ENCODE measurements around the gene RBM20. TPM values are rescaled to one million over a fixed set of nuclear protein-coding genes. Genes with fewer than 3 reads are reported as not detected.

The RBM20 gene
- total RNA-seq, 4 donors from 2014 or later, result 7.4 to 18.4 (median 10.2) TPM

DNA sequence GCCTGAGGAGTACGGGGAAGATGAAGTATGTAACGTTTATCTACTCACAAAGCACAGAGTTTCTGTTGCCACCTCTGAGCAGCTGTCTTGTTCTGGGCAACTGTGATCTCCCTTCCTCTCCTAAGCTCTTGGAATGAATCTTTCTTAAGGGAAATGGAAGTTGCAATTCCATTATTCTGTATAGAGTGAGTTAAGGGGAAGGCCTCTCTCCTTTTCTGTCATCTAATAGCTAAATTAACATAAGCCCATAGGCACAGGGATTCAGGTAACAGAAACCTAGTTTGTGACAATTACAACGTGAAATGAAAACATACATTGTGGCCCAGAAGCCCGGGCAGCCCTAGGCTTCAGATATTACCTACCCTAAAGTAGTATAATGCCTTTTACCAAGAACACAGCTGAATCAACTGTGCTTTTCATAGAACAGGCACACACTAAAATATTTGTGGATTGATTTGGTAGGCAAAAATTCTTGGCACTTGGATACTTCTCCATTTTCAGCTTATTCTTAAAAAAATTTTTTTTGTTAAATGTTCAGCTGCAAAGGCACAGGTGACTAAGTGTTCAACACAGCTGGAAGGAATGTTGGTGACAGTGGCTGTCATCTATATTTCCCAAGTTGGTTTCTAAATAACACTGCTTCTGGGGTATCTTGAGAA is 223.8 kb downstream of the RBM20 start:
- Histone ChIP-seq H3K4me1 (peaks cover 0 to 23% of the 10 kb centered on the region in 2 donors), H3K27me3 (no peaks in the 10 kb centered on the region), H3K4me3 (no peak overlapping the region), H3K36me3 (no peaks in the 10 kb centered on the region), H3K9me3 (no peaks in the 10 kb centered on the region), H3K27ac (no peak overlapping the region)
- intact Hi-C loops (cut with DNase I; ENCODE audit: low total_unique reads) (no loop called here), in situ Hi-C loops (cut with MboI; ENCODE audit: low sequenced_read_pairs in 4 of 4) (no loop called here)
- ATAC-seq (no peak), DNase-seq (no peak)
- TF ChIP-seq, protein P1, sequence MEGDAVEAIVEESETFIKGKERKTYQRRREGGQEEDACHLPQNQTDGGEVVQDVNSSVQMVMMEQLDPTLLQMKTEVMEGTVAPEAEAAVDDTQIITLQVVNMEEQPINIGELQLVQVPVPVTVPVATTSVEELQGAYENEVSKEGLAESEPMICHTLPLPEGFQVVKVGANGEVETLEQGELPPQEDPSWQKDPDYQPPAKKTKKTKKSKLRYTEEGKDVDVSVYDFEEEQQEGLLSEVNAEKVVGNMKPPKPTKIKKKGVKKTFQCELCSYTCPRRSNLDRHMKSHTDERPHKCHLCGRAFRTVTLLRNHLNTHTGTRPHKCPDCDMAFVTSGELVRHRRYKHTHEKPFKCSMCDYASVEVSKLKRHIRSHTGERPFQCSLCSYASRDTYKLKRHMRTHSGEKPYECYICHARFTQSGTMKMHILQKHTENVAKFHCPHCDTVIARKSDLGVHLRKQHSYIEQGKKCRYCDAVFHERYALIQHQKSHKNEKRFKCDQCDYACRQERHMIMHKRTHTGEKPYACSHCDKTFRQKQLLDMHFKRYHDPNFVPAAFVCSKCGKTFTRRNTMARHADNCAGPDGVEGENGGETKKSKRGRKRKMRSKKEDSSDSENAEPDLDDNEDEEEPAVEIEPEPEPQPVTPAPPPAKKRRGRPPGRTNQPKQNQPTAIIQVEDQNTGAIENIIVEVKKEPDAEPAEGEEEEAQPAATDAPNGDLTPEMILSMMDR (IDR thresholded peaks at IDR 0.05 in 4 of 5, conservative IDR thresholded peaks at IDR 0.05 in 1 of 5), result no peak
- no peak for TF ChIP-seq POLR2A (IDR thresholded peaks at IDR 0.05)

GRCh38 chr10:110868981-110869380 is 224.8 kb downstream of the RBM20 start:
- in situ Hi-C loops (cut with MboI; ENCODE audit: low sequenced_read_pairs in 4 of 4), result no loop called here
- Histone ChIP-seq H3K27ac (no peak overlapping the region), H3K36me3 (no peaks in the 10 kb centered on the region), H3K27me3 (no peaks in the 10 kb centered on the region), H3K9me3 (no peaks in the 10 kb centered on the region), H3K4me3 (no peak overlapping the region), H3K4me1 (peaks cover 5 to 33% of the 10 kb centered on the region in 2 donors)
- no peak for TF ChIP-seq POLR2A (IDR thresholded peaks at IDR 0.05)
- TF ChIP-seq, protein P1 (IDR thresholded peaks at IDR 0.05 in 4 of 5, conservative IDR thresholded peaks at IDR 0.05 in 1 of 5), result no peak
- ATAC-seq (no peak), DNase-seq (no peak)
- intact Hi-C loops (cut with DNase I; ENCODE audit: low total_unique reads), result no loop called here

- Histone ChIP-seq H3K4me1 (peaks cover 9 to 20% of the 10 kb centered on the region in 2 donors), H3K27me3 (no peaks in the 10 kb centered on the region), H3K27ac (peak overlapping the region; percentile 85 to 96 (median 96)), H3K36me3 (no peaks in the 10 kb centered on the region), H3K4me3 (peak overlapping the region; percentile 71 to 100 (median 88)), H3K9me3 (no peaks in the 10 kb centered on the region)
- intact Hi-C loops (cut with DNase I; ENCODE audit: low total_unique reads) (loop anchor here (2.0 to 10.0 kb wide), 3 partner anchors 48 to 266 kb away; partner anchors contain the start of genes BBIP1 and SHOC2), in situ Hi-C loops (cut with MboI; ENCODE audit: low sequenced_read_pairs in 4 of 4) (loop anchor here in 1 of 4 donors (10.0 kb wide), 1 partner anchor 66 kb away; no protein-coding TSS in a partner anchor)
- no peak for TF ChIP-seq POLR2A (IDR thresholded peaks at IDR 0.05)
- TF ChIP-seq, protein P1 (IDR thresholded peaks at IDR 0.05 in 4 of 5, conservative IDR thresholded peaks at IDR 0.05 in 1 of 5), result no peak
- DNase-seq (no peak), ATAC-seq (no peak)
These were observed 226.7 kb downstream of the RBM20 start for GRCh38 chr10:110870823-110871297.

GRCh38 chr10:110871298-110872084 is 227.4 kb downstream of the RBM20 start, which contains the start of gene PDCD4:
TSS of gene PDCD4 (plus strand) at chr10:110871928. CDS start at chr10:110876028, 4,100 bp downstream.
- Histone ChIP-seq H3K36me3 (no peaks in the 10 kb centered on the region), H3K27me3 (no peaks in the 10 kb centered on the region), H3K9me3 (no peaks in the 10 kb centered on the region), H3K4me3 (peak within 1 kb of the TSS; percentile 71 to 100 (median 88)), H3K4me1 (peaks cover 9 to 20% of the 10 kb centered on the region in 2 donors), H3K27ac (peak within 1 kb of the TSS; percentile 85 to 96 (median 96))
- intact Hi-C loops (cut with DNase I; ENCODE audit: low total_unique reads), result loop anchor here (1.0 to 10.0 kb wide), 5 partner anchors 21 to 267 kb away; partner anchors contain the start of genes BBIP1 and SHOC2
- peak; percentile 98 to 99 for DNase-seq
- TF ChIP-seq, protein P1 (IDR thresholded peaks at IDR 0.05 in 4 of 5, conservative IDR thresholded peaks at IDR 0.05 in 1 of 5), result no peak
- peak; percentile 77 to 95 for TF ChIP-seq POLR2A (IDR thresholded peaks at IDR 0.05)
- ATAC-seq, result peak; percentile 93 to 96
- in situ Hi-C loops (cut with MboI; ENCODE audit: low sequenced_read_pairs in 4 of 4), result loop anchor here in 1 of 4 donors (10.0 kb wide), 1 partner anchor 67 kb away; no protein-coding TSS in a partner anchor
